HEK293T (cell line): Measurements from ENCODE around the gene SDS.

ENCODE experiments used
- ARNT ChIP-seq: fragments of 450-650 bp; IDR thresholded peaks from 2 replicates; pipeline ENCODE4 v1.6.1; 2017; ENCODE audit warnings: mild to moderate bottlenecking
- CTBP1 ChIP-seq: fragments of 450-650 bp; IDR thresholded peaks from 2 replicates; pipeline ENCODE4 v1.6.1; 2016; ENCODE audit warnings: borderline replicate concordance
- ELF4 ChIP-seq: fragments of 450-650 bp; IDR thresholded peaks from 2 replicates; pipeline ENCODE4 v1.6.1; 2017; ENCODE audit warnings: antibody characterized with exemption
- FOXM1 ChIP-seq: fragments of 450-650 bp; IDR thresholded peaks from 2 replicates; pipeline ENCODE4 v1.6.1; 2017; ENCODE audit warnings: mild to moderate bottlenecking, borderline replicate concordance
- LEF1 ChIP-seq: fragments of 450-650 bp; IDR thresholded peaks from 2 replicates; pipeline ENCODE4 v1.6.1; 2017; ENCODE audit warnings: mild to moderate bottlenecking, borderline replicate concordance
- PKNOX1 ChIP-seq: fragments of 450-650 bp; IDR thresholded peaks from 2 replicates; pipeline ENCODE4 v1.6.1; 2016
- SUZ12 ChIP-seq: fragments of 450-650 bp; IDR thresholded peaks from 2 replicates; pipeline ENCODE4 v1.6.1; 2016; ENCODE audit warnings: mild to moderate bottlenecking
- ZNF384 ChIP-seq: fragments of 450-650 bp; IDR thresholded peaks from 2 replicates; pipeline ENCODE4 v1.6.1; 2016

DNA sequence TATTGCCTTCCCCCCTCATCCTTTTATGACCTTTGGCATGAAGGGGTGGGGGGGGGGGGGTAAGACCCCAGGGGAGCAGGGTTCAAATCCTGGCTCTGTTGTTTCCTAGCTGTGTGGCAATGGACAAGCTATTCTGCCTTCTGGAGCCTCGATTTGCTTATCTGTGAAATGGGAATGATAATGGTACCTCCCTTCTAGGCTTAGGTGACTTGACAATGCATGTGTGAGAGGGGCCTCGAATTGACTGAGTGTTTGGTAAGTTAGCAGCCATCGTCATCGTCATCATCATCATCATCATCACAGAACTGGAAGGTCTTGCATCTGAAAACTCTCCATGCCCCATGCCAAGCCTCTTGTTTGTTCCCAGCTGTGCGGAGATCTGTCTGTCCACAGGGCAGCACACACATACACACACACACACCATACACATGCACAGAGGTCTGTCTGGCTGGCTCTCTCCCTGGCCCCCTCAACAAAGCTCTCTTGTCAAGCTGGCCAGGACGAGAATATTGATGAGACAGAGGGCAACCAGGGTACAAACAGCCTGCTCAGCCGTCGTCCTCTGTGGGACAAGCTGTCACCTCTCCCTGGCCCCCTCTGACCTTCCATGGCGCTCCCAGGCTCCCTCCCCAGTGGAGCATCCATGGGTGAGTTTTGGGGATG lies 5.9 kb upstream of the SDS start:
- TF ChIP-seq ARNT: no peak
- TF ChIP-seq ELF4: no peak
- no peak for TF ChIP-seq FOXM1
- no peak for TF ChIP-seq ZNF384
- TF ChIP-seq SUZ12: no peak
- TF ChIP-seq PKNOX1: no peak
- TF ChIP-seq CTBP1: no peak
- no peak for TF ChIP-seq LEF1
